HG03039 (cell line): Measurements from ENCODE around the gene SCYL1.

Experiments used
- ATAC-seq: cut with Tn5 transposase; IDR thresholded peaks from one replicate; pipeline ENCODE4 v1.9.1; 2021; ENCODE audit warnings: mild to moderate bottlenecking, moderate library complexity; ENCODE audit not compliant: unreplicated experiment

SCYL1 gene

DNA sequence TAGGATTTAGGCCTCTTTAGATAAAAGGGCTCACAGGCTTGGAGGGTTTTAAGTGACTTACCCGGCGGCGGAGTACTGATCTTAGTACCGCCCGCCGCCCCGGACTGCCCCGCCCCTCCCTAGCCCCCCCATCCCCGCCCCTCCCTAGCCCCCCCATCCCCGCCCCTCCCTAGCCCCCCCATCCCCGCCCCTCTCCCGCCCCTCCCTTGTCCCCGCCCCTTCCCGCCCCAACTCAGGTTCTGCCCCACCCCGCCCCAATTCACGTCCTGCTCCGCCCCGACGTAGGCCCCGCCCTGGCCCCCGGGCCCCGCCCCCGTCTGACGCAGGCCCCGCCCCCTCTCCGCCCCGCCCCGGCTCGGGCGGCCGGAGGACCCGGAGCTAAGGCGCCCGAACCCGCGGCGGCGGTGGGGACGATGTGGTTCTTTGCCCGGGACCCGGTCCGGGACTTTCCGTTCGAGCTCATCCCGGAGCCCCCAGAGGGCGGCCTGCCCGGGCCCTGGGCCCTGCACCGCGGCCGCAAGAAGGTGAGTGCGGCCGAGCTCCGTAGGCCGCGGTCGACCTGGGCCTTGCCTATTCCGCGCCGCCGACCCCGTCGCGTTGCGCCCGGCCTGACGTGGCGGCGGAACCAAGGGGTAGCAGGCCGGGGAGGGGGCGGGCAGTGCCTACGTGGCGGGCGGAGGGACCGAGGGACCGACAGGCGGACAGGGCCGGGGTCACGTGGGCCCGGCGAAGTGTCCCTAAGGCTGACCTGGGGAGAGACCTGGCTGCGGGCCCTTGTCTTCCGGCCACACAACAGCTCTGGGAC is at the start of gene SCYL1:
Gene SCYL1 (plus strand): TSS at position 343 of the 805 bp plus-strand sequence. CDS start 71 bp downstream, at position 414.
- peak; percentile 55 for ATAC-seq

DNA sequence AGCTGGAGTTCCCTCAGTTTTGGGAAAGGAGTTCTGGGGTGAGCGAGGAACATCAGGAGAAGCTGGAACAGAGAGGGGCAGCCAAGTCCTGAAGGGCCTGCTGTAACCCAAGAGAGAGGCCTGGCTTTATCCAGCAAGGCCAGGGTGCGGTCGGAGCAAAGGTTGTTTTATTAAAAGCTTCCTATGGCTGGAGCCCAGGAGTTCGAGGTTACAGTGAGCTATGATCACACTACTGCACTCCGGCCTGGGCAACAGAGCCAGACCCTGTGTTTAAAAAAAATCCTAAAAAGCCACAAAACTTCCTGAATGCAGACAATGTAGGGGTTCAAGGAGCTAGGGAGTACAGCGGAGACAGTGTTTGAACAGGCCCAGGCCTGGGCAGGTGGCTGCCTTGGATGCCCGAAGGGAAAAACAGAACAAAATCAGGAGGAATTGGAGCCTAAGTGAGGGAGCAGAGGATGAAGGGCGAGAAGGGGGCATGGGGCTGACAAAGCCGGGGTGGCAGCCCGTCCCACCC is 48.2 kb upstream of the SCYL1 start:
- peak; percentile 21 for ATAC-seq

DNA sequence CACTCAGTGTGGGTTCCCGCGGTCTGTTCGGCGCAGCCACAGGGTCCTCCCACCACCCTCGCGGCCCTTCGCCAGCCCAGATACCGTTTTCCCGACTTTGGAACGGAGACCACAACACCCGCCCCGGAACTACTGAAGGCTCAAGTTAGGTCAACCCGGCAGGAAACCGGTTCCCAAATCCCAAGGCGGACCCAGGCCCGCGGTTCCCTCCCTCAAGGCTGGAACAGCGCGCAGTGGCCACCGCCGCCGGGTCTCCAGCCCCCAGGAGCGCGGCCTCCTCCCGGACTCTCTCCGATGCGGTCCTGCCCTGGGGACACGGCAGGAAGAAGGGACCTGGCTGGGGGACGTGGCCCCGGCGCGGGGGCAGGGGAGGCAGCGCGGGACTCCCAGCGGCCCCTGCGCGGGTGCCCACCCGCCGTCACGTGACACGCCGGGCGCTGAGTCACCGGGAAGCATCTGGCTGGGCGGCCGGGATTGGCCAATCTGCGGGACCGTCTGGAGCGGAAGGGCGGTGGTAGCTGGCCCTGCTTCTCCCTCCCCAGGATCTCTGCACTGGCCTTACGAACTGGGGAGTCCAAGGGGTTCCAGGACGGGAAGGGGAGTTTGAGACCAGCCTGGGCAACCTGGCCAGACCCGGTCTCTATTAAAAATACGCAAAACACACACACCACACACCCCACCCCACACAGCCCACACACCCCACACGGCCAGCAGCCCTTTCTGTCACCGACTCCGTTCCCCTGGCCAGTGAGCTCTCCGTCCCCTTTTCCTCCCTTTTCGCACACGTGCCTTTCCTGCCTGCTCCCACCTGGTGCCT is 47.5 kb upstream of the SCYL1 start:
- ATAC-seq: peak; percentile 67

DNA sequence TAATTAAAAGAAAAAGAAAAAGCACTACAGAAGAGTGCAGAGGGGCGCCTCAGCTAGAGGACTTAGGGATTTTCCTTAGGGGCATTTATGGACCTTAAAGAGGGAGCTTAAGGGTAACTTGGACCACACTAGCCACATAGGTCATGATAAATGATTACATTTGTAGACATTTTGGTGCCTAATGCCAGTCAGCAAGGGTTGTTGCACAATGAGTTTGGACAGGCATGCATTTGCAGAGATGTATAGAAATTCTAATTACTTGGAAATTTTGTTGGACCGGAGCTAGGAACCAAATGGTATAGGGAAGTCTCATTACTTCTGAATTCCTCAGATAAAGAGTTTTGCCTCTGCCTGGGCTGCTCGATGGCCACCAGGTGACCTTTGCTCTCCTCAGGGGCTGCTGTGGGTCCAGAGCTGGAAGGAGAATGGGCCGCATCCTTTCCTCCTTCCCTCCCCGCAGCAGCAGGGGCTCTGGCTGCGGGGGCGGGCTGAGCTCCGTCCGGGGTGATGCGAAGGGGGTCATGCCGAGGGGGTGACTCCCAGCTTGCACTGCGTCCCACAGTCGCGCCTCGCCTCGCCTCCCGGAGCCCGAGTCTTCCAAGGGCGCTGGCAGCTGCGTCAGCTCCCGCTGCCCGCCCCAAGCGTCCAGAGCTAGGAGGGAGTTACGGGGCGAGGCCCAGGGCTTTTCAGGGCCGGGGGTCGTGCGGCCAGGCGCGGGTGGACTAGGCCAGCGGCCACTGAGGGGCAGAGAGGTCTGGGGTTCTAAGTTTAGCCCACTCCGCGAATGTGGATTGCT is 46.3 kb upstream of the SCYL1 start:
- no peak for ATAC-seq

DNA sequence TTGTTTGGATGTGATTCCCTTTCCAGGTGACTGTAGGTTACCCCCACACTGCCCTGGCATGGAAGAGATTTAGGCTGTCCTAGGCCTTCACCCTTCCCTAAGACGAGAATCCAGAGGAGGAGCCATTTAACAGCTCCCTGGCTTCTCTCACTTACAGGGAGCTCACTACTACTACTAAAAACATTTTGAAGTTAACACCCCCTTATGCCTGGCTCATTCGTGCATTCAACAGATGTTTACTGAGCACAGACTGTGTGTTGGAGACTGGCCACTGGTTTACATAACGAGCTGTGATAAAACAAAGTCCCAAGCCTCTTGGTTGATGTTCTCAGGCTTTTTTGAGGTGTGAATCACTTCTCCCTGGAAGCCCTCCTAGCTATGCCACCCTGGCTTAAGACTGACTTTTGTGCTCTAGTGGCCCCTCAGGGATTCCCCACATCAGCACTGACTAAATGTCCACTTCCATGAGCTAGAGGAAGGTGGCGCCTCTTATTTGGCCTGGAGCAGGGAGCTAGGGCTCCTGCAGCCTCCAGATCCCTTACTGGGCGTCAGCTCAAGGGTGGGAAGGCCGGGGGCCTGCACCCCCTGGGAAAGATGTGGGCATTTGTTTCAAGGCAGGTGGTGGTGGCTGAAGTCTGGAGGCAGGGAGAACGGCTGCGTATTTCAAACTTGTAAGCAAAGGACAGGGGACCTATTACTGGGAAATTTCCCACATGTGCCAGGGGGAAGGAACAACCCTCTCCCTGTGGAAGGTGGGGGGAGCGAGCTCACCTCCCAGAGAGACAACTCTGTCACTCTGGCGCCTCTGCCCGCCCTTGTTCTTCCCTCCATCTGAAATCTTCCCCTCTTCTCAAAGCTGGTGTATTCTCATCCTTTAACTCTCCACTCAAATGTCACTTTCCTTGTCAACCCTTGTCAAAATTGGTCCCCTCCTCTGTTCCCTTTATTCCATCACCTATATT is 45.4 kb upstream of the SCYL1 start:
- no peak for ATAC-seq

DNA sequence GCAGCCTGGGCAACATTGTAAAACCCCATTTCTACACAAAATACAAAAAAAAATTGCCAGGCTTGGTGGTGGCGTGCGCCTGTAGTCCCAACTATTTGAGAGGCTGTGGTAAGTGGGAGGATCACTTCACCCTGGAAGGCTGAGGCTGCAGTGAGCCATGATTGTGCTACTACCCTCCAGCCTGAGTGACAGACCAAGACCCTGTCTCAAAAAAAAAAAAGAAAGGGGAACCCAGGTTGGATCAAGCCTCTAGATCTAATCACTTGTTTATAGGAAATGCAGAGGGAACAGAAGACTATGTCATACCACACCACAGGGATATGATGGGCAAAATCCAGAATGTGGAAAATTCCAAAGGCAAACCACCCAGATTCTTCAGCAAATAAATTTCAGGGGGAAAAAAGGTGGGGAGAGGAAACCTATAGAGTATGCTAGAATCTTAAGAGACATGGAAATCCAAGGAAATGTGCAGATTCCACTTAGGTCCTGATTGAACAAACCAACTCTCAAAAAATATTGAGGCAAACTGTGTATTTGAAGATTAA is 42.5 kb upstream of the SCYL1 start:
- ATAC-seq: no peak

DNA sequence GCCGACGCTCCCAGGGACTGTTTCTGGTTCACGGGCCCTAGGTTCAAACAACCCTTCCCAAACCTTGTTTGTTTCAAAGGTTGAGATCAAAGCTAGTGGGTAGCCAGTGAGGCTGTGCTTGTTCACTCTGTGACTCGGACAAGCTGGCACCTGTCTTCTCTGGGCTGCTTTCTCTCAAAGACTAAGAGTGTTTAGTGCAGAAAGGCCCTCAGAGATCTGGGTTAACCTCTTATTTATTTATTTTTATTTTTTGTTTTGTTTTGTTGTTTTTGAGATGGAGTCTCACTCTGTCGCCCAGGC is 39.0 kb upstream of the SCYL1 start:
- no peak for ATAC-seq

DNA sequence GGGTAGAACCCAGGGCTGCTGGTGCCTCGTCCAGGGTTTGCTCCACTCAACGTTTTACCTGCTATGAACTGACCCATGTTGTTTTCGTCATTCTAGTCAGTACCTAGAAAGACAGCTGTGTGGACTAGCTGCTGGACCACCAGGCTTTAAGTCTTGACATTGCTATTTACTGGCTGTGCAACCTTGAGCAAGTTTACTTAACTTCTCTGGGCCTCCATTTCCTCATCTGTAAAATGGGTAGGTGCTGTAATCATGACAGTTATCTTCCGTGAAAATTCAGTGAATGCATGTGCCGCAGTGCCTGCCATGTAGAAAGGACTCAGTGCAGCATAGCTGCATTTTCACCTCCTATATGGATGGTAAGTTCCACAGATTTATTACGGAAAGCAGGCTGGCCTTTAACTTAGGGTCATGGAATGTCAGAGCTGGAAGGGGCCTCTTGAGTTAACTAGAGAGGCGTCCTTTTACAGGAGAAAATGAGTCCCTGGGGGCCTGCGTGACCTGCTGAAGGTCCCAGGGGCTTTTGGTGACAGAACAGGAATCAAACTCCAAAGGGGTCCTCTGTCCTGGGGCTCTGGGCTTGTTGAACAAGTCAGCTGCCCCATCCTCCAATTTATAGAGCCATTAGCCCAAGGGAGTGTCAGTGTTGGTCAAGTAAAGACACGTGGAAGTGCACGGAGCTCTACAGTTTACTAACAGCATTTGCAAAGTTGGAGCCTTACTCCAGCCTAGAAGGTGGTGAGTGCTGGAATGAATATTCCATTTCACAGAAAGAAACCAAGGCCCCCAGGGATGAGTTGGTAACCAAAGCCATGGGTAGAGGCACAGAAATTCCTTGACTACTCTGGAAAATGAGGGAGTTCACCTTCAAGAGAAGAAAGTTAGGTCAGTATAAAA is 38.1 kb upstream of the SCYL1 start:
- no peak for ATAC-seq

DNA sequence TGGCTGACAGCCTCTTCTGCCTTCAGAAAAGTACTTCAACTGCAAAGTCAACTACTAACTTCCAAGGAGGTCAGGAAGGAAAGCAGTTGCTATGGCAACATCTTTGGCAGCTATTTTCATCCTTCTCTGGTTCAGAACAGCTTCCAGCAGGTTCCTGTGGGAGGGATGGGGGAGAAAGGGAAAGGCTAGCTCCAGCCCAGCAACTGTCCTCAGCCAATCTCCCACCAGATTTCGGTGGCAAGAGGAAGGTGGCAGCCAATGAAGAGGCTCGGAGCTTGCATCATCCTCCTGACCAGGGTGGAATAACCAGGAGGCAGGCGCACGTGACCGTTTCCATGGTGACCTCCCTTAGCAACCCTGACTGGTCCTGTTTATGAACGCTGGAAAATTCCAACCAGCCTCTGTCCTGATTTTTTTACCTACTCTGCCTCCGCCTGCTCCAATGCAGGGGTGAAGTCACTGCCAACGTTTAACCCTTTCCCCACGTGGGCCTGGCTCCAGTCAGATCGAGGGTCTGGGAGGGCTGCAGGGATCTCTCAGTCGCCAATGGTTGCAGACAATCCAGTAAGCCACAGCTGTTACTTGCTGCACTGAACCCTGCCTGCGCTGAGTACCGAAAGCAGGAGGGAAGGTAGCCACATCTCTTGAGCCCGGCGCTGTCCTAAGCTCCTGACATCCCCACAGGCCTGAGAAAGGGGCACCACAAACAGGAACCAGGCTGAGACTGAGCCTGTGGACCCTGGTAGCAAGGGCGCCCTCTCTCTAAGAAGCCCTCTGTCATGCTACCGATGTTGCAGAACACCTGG is 37.2 kb upstream of the SCYL1 start:
- ATAC-seq: peak; percentile 61

DNA sequence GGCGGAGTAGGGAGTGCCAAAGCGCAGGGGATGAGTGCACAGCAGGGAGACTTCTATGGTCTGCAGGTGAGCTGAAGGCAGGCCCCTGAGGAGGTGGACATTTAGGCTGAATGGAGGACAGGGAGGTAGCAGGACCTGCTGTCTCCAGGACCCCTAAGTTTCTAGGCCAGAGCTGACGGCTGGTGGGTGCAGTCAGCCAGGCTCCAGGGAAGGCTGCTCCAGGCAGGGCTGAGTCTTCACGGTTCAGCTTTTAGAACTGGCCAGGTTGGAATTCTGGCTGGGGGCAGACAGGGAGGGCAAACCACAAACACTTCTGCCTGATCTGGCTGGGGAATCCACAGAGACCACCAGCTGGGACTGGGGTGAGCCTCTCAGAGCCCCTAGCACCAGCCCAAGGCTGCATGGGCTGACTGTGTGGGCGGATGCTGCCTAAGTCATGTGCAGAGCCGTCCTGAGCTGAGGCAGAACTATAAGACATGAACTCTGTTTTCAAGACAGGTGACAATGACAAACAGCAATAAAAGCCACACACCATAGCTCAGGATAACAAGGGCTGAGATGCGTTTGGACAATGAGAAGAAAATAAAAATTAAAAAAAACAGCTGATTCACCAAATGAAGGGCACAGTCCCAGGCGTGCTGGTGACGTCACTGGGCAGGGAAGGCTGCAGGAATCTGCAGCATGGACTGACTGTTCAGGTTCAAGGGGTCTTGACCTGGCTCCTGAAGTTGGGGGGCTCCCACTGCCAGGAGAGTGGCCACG is 36.4 kb upstream of the SCYL1 start:
- ATAC-seq: no peak

DNA sequence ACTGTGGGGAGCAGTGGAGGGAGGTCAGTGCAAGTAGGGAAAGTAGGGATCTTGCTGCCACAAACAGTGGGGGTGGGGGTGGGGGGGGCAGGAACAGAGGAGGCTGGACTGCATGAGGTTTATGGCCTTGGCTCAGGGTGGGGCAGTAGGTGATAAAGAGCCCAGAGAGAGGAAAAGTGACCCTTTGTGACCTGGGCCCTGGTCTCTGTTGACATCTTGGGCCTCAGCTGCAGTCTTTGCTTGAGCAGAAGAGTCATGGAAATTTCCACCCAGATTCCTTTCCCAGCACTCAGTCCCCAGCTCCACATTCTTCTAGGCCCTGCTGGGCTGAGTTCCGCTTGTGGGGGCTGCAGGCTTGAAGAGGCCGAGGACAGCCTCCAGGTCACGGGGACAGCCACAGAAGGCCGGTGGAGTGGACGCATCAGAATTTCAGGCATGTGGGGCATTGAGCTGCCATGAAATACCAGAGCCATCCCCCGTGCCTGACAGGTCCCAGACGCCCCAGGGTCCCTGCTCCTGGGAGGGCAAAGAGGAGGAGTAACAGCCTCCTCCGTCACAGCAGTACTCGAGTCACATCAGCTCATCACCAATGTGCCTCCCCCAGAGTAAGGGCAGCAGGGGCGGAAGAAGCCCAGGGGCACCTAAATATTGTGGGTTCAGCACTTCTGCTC is 35.7 kb upstream of the SCYL1 start:
- ATAC-seq: no peak

DNA sequence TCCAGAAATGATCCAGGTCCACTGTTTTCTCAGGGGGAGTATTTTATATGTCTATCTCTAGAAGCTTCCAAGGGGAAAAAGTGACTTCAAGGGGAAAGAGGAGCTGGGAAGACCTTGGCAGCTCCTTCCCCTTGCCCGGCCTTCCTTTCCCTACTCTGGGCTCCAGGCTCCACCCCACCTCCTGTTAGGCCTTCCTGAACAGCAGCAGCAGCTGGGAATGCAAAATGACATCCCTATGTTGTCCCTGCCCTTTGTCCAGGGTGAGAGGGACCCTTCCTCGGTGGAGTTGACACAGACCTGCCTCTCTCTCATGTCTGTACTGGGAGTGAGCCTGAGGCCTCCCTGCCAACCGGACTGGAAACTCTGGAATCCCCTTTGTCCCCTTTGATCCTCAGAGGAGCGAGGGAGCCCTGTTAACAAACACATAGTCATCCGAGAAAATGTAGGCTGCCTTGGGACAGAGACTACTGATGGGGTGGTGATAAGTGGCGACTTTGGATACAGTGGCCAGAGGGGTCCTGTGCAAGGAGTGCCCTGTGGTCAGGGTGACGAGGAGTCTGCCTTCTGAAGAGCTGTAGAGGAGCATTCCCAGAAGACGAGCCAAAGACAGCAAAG is 35.1 kb upstream of the SCYL1 start:
- no peak for ATAC-seq

DNA sequence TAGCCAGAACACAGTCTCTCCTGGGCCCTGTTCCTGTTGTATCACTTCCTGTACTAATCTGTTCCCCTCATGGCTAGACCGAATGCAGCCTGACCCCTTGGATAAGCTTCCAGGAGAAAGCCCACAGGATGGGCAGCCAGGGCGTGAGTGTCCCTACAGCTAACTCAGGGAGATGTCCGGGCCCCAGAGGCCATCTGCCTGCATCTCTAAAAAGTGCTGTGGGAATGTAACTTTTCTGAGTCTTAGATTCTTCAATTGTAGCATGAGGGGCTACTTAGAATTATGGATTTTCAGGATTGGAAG is 33.8 kb upstream of the SCYL1 start:
- no peak for ATAC-seq

DNA sequence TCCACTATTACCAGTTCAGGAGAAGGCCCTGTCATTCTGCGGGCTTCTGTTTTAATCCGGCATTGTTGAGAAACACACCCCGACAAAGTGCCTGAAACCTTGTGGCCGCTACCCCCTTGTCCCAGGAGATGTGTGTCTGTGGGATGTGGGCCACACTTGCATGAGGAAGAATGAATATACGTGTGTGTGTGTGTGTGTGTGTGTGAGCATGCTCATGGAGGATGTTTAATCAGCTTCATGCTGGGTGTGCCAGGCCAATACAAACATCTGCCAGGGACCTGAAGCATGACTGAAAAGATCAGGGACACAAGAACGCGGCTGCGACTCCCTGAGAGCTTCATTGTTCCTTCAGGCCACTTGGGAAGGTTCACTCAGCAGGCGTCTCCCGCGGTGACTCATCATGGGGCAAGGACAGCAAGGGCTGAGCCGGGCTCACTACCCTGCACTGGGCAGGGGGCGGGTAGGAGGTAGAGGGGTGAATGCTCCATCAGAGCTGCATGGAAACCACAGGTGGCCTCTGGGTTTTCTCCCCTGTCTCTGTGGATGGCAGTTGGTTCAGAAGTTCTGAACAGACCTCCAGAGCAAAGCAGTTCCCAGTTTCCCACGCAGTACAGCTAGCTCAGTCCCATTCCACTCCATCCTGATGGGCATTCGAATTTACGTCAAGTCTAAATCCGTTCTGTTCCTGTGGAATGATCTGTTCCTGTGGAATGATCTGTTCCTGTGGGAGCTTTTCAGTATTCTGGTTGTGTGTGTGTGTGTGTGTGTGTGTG is 33.1 kb upstream of the SCYL1 start:
- no peak for ATAC-seq

DNA sequence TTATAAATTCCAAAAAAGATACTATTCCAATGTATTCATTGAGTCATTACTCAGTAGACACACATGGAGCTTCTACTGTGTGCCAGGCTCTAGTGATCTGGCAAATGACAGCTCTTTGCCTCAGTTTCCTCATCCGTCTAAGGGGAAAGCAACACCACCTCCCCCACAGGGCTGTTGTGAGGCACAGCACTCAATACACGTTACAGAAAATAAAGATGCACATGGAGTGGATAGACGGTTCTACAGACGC is 32.6 kb upstream of the SCYL1 start:
- no peak for ATAC-seq
